HepG2 (cell line): ENCODE results near the gene ADH4. TPM values are rescaled to one million over a fixed set of nuclear protein-coding genes. Genes with fewer than 3 reads are reported as not detected.

Source experiments
- CBX2 ChIP-seq, 2 experiments: fragments of 200-600 bp in 1 of 2; sonication (generic); formaldehyde crosslinking in 1 of 2; IDR thresholded peaks; 2 replicates each; pipeline versions ENCODE4 v1.7.0 to v1.8.1; 2018 to 2022; ENCODE audit warnings: low read depth in 2 of 2, low read length in 1 of 2, mild to moderate bottlenecking in 1 of 2, missing genetic modification reagents in 1 of 2
- CCAR2 ChIP-seq: fragments of 200-400 bp; formaldehyde crosslinking; optimal IDR thresholded peaks from 2 replicates; pipeline ENCODE3; 2018; ENCODE audit warnings: low read depth, mild to moderate bottlenecking, low read length, moderate library complexity
- CENPX ChIP-seq: sonication (generic); formaldehyde crosslinking; IDR thresholded peaks from 2 replicates; pipeline ENCODE4 v1.9.0; 2021; ENCODE audit warnings: mild to moderate bottlenecking, missing genetic modification reagents, moderate library complexity
- CHD2 ChIP-seq: IDR thresholded peaks from 2 replicates; pipeline ENCODE4 v1.6.1; 2011; ENCODE audit warnings: low read depth, low read length, improper control_type of control experiment
- EED ChIP-seq: sonication (generic); formaldehyde crosslinking; IDR thresholded peaks from 2 replicates; pipeline ENCODE4 v1.5.0; 2020; ENCODE audit warnings: mild to moderate bottlenecking, missing genetic modification reagents
- GMEB1 ChIP-seq: sonication (generic); formaldehyde crosslinking; IDR thresholded peaks from 2 replicates; pipeline ENCODE4 v1.5.1; 2020; ENCODE audit warnings: missing genetic modification reagents, mild to moderate bottlenecking, borderline replicate concordance
- HNRNPUL1 ChIP-seq: fragments of 200-400 bp; formaldehyde crosslinking; IDR thresholded peaks from 2 replicates; pipeline ENCODE4 v1.6.1; 2017; ENCODE audit warnings: low read depth, mild to moderate bottlenecking, low read length, moderate library complexity
- KAT8 ChIP-seq: IDR thresholded peaks from 2 replicates; pipeline ENCODE4 v1.6.1; 2016; ENCODE audit warnings: missing genetic modification reagents, missing compliant biosample characterization
- MEIS2 ChIP-seq: sonication (generic); formaldehyde crosslinking; IDR thresholded peaks from 2 replicates; pipeline ENCODE4 v1.9.0; 2021; ENCODE audit warnings: mild to moderate bottlenecking, missing genetic modification reagents
- NR2F1 ChIP-seq, 2 experiments: fragments of 450-650 bp in 1 of 2; formaldehyde crosslinking in 1 of 2; IDR thresholded peaks; 2 replicates each; pipeline versions ENCODE4 v1.5.0 to v1.6.1; 2016 to 2020; ENCODE audit warnings: mild to moderate bottlenecking in 1 of 2, missing compliant biosample characterization in 1 of 2, missing genetic modification reagents in 1 of 2, moderate library complexity in 1 of 2
- POLR2G ChIP-seq: fragments of 200-400 bp; formaldehyde crosslinking; IDR thresholded peaks from 2 replicates; pipeline ENCODE4 v1.6.1; 2018; ENCODE audit warnings: mild to moderate bottlenecking, low read depth, low read length, moderate library complexity
- PRDM10 ChIP-seq: sonication (generic); formaldehyde crosslinking; IDR thresholded peaks from 2 replicates; pipeline ENCODE4 v1.4.0; 2020; ENCODE audit warnings: low read depth, missing genetic modification reagents
- SATB2 ChIP-seq: sonication (generic); formaldehyde crosslinking; IDR thresholded peaks from 2 replicates; pipeline ENCODE4 v1.5.0; 2020; ENCODE audit warnings: missing genetic modification reagents
- SMC3 ChIP-seq: IDR thresholded peaks from 2 replicates; pipeline ENCODE4 v1.6.1; 2011; ENCODE audit warnings: low read length, improper control_type of control experiment
- ZFP36L2 ChIP-seq: sonication (generic); formaldehyde crosslinking; IDR thresholded peaks from 2 replicates; pipeline ENCODE4 v1.4.0; 2020; ENCODE audit warnings: missing genetic modification reagents
- polyA plus RNA-seq, 8 experiments: library from polyadenylated mRNA; depleted of rRNA in 3 of 8; stranded (reverse) in 7 of 8; unstranded in 1 of 8; fragments of >200 nt; fragmentation: Illumina TruSeq in 4 of 8; extraction: Trizol in 4 of 8; gene quantifications; 2 replicates each; pipeline versions ENCODE4 v1.2.1 to v1.2.3, GENCODE V29; 2011 to 2016; ENCODE audit warnings: low read depth in 4 of 8, missing spikeins in 1 of 8, mixed read lengths in 1 of 8; ENCODE audit not compliant: insufficient read depth in 1 of 8
- total RNA-seq, 5 experiments: library from RNA; depleted of rRNA; stranded (reverse); fragments of >200 nt; fragmentation: Illumina TruSeq; extraction: Trizol; gene quantifications; 2 replicates each; pipeline ENCODE4 v1.2.3, GENCODE V29; 2016; ENCODE audit warnings: low read depth in 1 of 5
- TF ChIP-seq, protein P1 (sequence below), 2 experiments: sonication (generic) in 1 of 2; formaldehyde crosslinking in 1 of 2; IDR thresholded peaks; 2 replicates each; pipeline versions ENCODE4 v1.6.1 to v1.9.0; 2014 to 2022; ENCODE audit warnings: antibody characterized with exemption in 1 of 2, borderline replicate concordance in 1 of 2, inconsistent platforms in 1 of 2, low read depth in 1 of 2, missing genetic modification reagents in 1 of 2

The ADH4 gene
- total and polyA plus RNA-seq, 2 of the 13 experiments (the other 11 are each of a cell fraction or from before 2014, with no cell fraction given): 24.3 to 31.1 TPM

GRCh38 chr4:99088481-99089365, 55.4 kb downstream of the ADH4 start, which contains the start of gene ADH5 (continued):
- peak; percentile 93 for TF ChIP-seq POLR2G
- TF ChIP-seq SMC3: 0 out of 2 replicates have a peak, but pooled peaks have one; percentile 12
- TF ChIP-seq NR2F1 (CRISPR knock-in tag; IDR thresholded peaks at IDR 0.05): no peak
- TF ChIP-seq ZFP36L2 (CRISPR knock-in tag): no peak
- peak; percentile 57; the same call in 1 of the 2 replicates for TF ChIP-seq PRDM10 (CRISPR knock-in tag)
- peak; percentile 69 for TF ChIP-seq KAT8 (CRISPR knock-in tag)
- no peak for TF ChIP-seq HNRNPUL1
- peak; percentile 53; the same call in 1 of the 2 replicates for TF ChIP-seq SATB2 (CRISPR knock-in tag)
- TF ChIP-seq, protein P1, sequence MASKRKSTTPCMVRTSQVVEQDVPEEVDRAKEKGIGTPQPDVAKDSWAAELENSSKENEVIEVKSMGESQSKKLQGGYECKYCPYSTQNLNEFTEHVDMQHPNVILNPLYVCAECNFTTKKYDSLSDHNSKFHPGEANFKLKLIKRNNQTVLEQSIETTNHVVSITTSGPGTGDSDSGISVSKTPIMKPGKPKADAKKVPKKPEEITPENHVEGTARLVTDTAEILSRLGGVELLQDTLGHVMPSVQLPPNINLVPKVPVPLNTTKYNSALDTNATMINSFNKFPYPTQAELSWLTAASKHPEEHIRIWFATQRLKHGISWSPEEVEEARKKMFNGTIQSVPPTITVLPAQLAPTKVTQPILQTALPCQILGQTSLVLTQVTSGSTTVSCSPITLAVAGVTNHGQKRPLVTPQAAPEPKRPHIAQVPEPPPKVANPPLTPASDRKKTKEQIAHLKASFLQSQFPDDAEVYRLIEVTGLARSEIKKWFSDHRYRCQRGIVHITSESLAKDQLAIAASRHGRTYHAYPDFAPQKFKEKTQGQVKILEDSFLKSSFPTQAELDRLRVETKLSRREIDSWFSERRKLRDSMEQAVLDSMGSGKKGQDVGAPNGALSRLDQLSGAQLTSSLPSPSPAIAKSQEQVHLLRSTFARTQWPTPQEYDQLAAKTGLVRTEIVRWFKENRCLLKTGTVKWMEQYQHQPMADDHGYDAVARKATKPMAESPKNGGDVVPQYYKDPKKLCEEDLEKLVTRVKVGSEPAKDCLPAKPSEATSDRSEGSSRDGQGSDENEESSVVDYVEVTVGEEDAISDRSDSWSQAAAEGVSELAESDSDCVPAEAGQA (IDR thresholded peaks at IDR 0.05; ENCODE audit: low read depth): no peak
- TF ChIP-seq, protein P1 (CRISPR knock-in tag; IDR thresholded peaks at IDR 0.05; ENCODE audit: borderline replicate concordance): no peak
- TF ChIP-seq CHD2: no peak
- no peak for TF ChIP-seq CBX2 (IDR thresholded peaks at IDR 0.05; ENCODE audit: low read depth, low read length)
- TF ChIP-seq CBX2 (CRISPR knock-in tag; IDR thresholded peaks at IDR 0.05; ENCODE audit: low read depth): no peak
- TF ChIP-seq CCAR2: no peak
- peak; percentile 72; the same call in 1 of the 2 replicates for TF ChIP-seq MEIS2 (CRISPR knock-in tag)
- no peak for TF ChIP-seq CENPX (CRISPR knock-in tag)
- 0 out of 2 replicates have a peak, but pooled peaks have one; percentile 39 for TF ChIP-seq EED (CRISPR knock-in tag)
- TF ChIP-seq GMEB1 (CRISPR knock-in tag): peak; percentile 76
